ENCODE measurements around the gene SHROOM4. TPM values are rescaled to one million over a fixed set of nuclear protein-coding genes. Genes with fewer than 3 reads are reported as not detected.

The SHROOM4 gene
- polyA plus RNA-seq, 2 donors = 0.87 to 1.6 TPM

GRCh38 chrX:50827996-50828395 is 14.0 kb upstream of the SHROOM4 start:
- no peaks in the 10 kb centered on the region for H3K36me3 ChIP-seq (ENCODE audit: control insufficient read depth in 2 of 2, insufficient read depth in 2 of 2, low read length in 1 of 2)
- 39 to 43% methylated on average over 1 of the region's 1 CpG for WGBS, 2 donors
- no peak overlapping the region for H3K4me3 ChIP-seq (ENCODE audit: low read depth in 1 of 2, low read length in 2 of 2)
- no peaks in the 10 kb centered on the region for H3K27me3 ChIP-seq (ENCODE audit: control insufficient read depth in 1 of 2, insufficient read depth in 2 of 2, low read length in 2 of 2)
- no peak overlapping the region for H3K27ac ChIP-seq (ENCODE audit: low read depth in 2 of 2, low read length in 1 of 2)
- H3K4me1 ChIP-seq (ENCODE audit: control insufficient read depth in 2 of 2, insufficient read depth in 2 of 2, low read length in 1 of 2) = no peaks in the 10 kb centered on the region
- no peaks in the 10 kb centered on the region for H3K9me3 ChIP-seq (ENCODE audit: control insufficient read depth in 2 of 2, insufficient read depth in 1 of 2, low read depth in 1 of 2, low read length in 1 of 2)

GRCh38 chrX:50825825-50826224 is 11.8 kb upstream of the SHROOM4 start:
- Histone ChIP-seq H3K9me3 (ENCODE audit: control insufficient read depth in 2 of 2, insufficient read depth in 1 of 2, low read depth in 1 of 2, low read length in 1 of 2) (no peaks in the 10 kb centered on the region), H3K36me3 (ENCODE audit: control insufficient read depth in 2 of 2, insufficient read depth in 2 of 2, low read length in 1 of 2) (no peaks in the 10 kb centered on the region), H3K27me3 (ENCODE audit: control insufficient read depth in 1 of 2, insufficient read depth in 2 of 2, low read length in 2 of 2) (no peaks in the 10 kb centered on the region), H3K4me3 (ENCODE audit: low read depth in 1 of 2, low read length in 2 of 2) (no peak overlapping the region), H3K4me1 (ENCODE audit: control insufficient read depth in 2 of 2, insufficient read depth in 2 of 2, low read length in 1 of 2) (no peaks in the 10 kb centered on the region), H3K27ac (ENCODE audit: low read depth in 2 of 2, low read length in 1 of 2) (no peak overlapping the region)
- WGBS, 2 donors = 66 to 75% methylated on average over 2 of the region's 2 CpGs

- H3K36me3 ChIP-seq (ENCODE audit: control insufficient read depth in 2 of 2, insufficient read depth in 2 of 2, low read length in 1 of 2) = no peaks in the 10 kb centered on the region
- peaks cover 0 to 4% of the 10 kb centered on the region in 2 donors for H3K27me3 ChIP-seq (ENCODE audit: control insufficient read depth in 1 of 2, insufficient read depth in 2 of 2, low read length in 2 of 2)
- H3K4me3 ChIP-seq (ENCODE audit: low read depth in 1 of 2, low read length in 2 of 2) = no peak overlapping the region
- no peaks in the 10 kb centered on the region for H3K9me3 ChIP-seq (ENCODE audit: control insufficient read depth in 2 of 2, insufficient read depth in 1 of 2, low read depth in 1 of 2, low read length in 1 of 2)
- no peaks in the 10 kb centered on the region for H3K4me1 ChIP-seq (ENCODE audit: control insufficient read depth in 2 of 2, insufficient read depth in 2 of 2, low read length in 1 of 2)
- WGBS, 2 donors = 73 to 97% methylated on average over 1 of the region's 1 CpG
- no peak overlapping the region for H3K27ac ChIP-seq (ENCODE audit: low read depth in 2 of 2, low read length in 1 of 2)
These were observed 5.0 kb upstream of the SHROOM4 start for GRCh38 chrX:50818986-50819385.

GRCh38 chrX:50815120-50815519 is 1.1 kb upstream of the SHROOM4 start:
- peaks cover 0 to 8% of the 10 kb centered on the region in 2 donors for H3K9me3 ChIP-seq (ENCODE audit: control insufficient read depth in 2 of 2, insufficient read depth in 1 of 2, low read depth in 1 of 2, low read length in 1 of 2)
- WGBS, 2 donors = 62 to 81% methylated on average over 9 of the region's 9 CpGs
- no peak overlapping the region for H3K27ac ChIP-seq (ENCODE audit: low read depth in 2 of 2, low read length in 1 of 2)
- H3K36me3 ChIP-seq (ENCODE audit: control insufficient read depth in 2 of 2, insufficient read depth in 2 of 2, low read length in 1 of 2) = no peaks in the 10 kb centered on the region
- H3K27me3 ChIP-seq (ENCODE audit: control insufficient read depth in 1 of 2, insufficient read depth in 2 of 2, low read length in 2 of 2) = peaks cover 0 to 4% of the 10 kb centered on the region in 2 donors
- peaks cover 0 to 4% of the 10 kb centered on the region in 2 donors for H3K4me1 ChIP-seq (ENCODE audit: control insufficient read depth in 2 of 2, insufficient read depth in 2 of 2, low read length in 1 of 2)
- no peak overlapping the region for H3K4me3 ChIP-seq (ENCODE audit: low read depth in 1 of 2, low read length in 2 of 2)

- H3K27ac ChIP-seq (ENCODE audit: low read depth in 2 of 2, low read length in 1 of 2) = no peak overlapping the region
- H3K27me3 ChIP-seq (ENCODE audit: control insufficient read depth in 1 of 2, insufficient read depth in 2 of 2, low read length in 2 of 2) = peaks cover 0 to 4% of the 10 kb centered on the region in 2 donors
- 58 to 64% methylated on average over 6 of the region's 6 CpGs for WGBS, 2 donors
- peaks cover 0 to 4% of the 10 kb centered on the region in 2 donors for H3K4me1 ChIP-seq (ENCODE audit: control insufficient read depth in 2 of 2, insufficient read depth in 2 of 2, low read length in 1 of 2)
- H3K4me3 ChIP-seq (ENCODE audit: low read depth in 1 of 2, low read length in 2 of 2) = no peak overlapping the region
- H3K9me3 ChIP-seq (ENCODE audit: control insufficient read depth in 2 of 2, insufficient read depth in 1 of 2, low read depth in 1 of 2, low read length in 1 of 2) = peaks cover 0 to 8% of the 10 kb centered on the region in 2 donors
- no peaks in the 10 kb centered on the region for H3K36me3 ChIP-seq (ENCODE audit: control insufficient read depth in 2 of 2, insufficient read depth in 2 of 2, low read length in 1 of 2)
These were observed 707 bp upstream of the SHROOM4 start for GRCh38 chrX:50814701-50815100.

- 1 to 28% methylated on average over 52 to 59 of the region's 59 CpGs for WGBS, 2 donors
- H3K36me3 ChIP-seq (ENCODE audit: control insufficient read depth in 2 of 2, insufficient read depth in 2 of 2, low read length in 1 of 2) = no peaks in the 10 kb centered on the region
- H3K27ac ChIP-seq (ENCODE audit: low read depth in 2 of 2, low read length in 1 of 2) = peak overlapping the region; percentile 3 to 25
- peaks cover 0 to 8% of the 10 kb centered on the region in 2 donors for H3K9me3 ChIP-seq (ENCODE audit: control insufficient read depth in 2 of 2, insufficient read depth in 1 of 2, low read depth in 1 of 2, low read length in 1 of 2)
- H3K27me3 ChIP-seq (ENCODE audit: control insufficient read depth in 1 of 2, insufficient read depth in 2 of 2, low read length in 2 of 2) = peaks cover 0 to 4% of the 10 kb centered on the region in 2 donors
- peaks cover 0 to 4% of the 10 kb centered on the region in 2 donors for H3K4me1 ChIP-seq (ENCODE audit: control insufficient read depth in 2 of 2, insufficient read depth in 2 of 2, low read length in 1 of 2)
- peak overlapping the region; percentile 43 to 61 for H3K4me3 ChIP-seq (ENCODE audit: low read depth in 1 of 2, low read length in 2 of 2)
These were observed 775 bp downstream of the SHROOM4 start for GRCh38 chrX:50812995-50813842.

- Histone ChIP-seq H3K4me1 (ENCODE audit: control insufficient read depth in 2 of 2, insufficient read depth in 2 of 2, low read length in 1 of 2) (no peaks in the 10 kb centered on the region), H3K36me3 (ENCODE audit: control insufficient read depth in 2 of 2, insufficient read depth in 2 of 2, low read length in 1 of 2) (no peaks in the 10 kb centered on the region), H3K27me3 (ENCODE audit: control insufficient read depth in 1 of 2, insufficient read depth in 2 of 2, low read length in 2 of 2) (no peaks in the 10 kb centered on the region), H3K9me3 (ENCODE audit: control insufficient read depth in 2 of 2, insufficient read depth in 1 of 2, low read depth in 1 of 2, low read length in 1 of 2) (no peaks in the 10 kb centered on the region), H3K27ac (ENCODE audit: low read depth in 2 of 2, low read length in 1 of 2) (no peak overlapping the region), H3K4me3 (ENCODE audit: low read depth in 1 of 2, low read length in 2 of 2) (no peak overlapping the region)
- 48 to 65% methylated on average over 4 of the region's 4 CpGs for WGBS, 2 donors
These were observed 8.7 kb downstream of the SHROOM4 start for GRCh38 chrX:50805276-50805675.

GRCh38 chrX:50801135-50801534 is 12.9 kb downstream of the SHROOM4 start:
- 12 to 19% methylated on average over 2 of the region's 2 CpGs for WGBS, 2 donors
- H3K36me3 ChIP-seq (ENCODE audit: control insufficient read depth in 2 of 2, insufficient read depth in 2 of 2, low read length in 1 of 2) = no peaks in the 10 kb centered on the region
- H3K4me3 ChIP-seq (ENCODE audit: low read depth in 1 of 2, low read length in 2 of 2) = no peak overlapping the region
- H3K4me1 ChIP-seq (ENCODE audit: control insufficient read depth in 2 of 2, insufficient read depth in 2 of 2, low read length in 1 of 2) = peaks cover 0 to 2% of the 10 kb centered on the region in 2 donors
- no peaks in the 10 kb centered on the region for H3K27me3 ChIP-seq (ENCODE audit: control insufficient read depth in 1 of 2, insufficient read depth in 2 of 2, low read length in 2 of 2)
- no peak overlapping the region for H3K27ac ChIP-seq (ENCODE audit: low read depth in 2 of 2, low read length in 1 of 2)
- H3K9me3 ChIP-seq (ENCODE audit: control insufficient read depth in 2 of 2, insufficient read depth in 1 of 2, low read depth in 1 of 2, low read length in 1 of 2) = no peaks in the 10 kb centered on the region

GRCh38 chrX:50799531-50799961 is 14.4 kb downstream of the SHROOM4 start:
- 33 to 44% methylated on average over 4 of the region's 4 CpGs for WGBS, 2 donors
- Histone ChIP-seq H3K27me3 (ENCODE audit: control insufficient read depth in 1 of 2, insufficient read depth in 2 of 2, low read length in 2 of 2) (no peaks in the 10 kb centered on the region), H3K9me3 (ENCODE audit: control insufficient read depth in 2 of 2, insufficient read depth in 1 of 2, low read depth in 1 of 2, low read length in 1 of 2) (no peaks in the 10 kb centered on the region), H3K27ac (ENCODE audit: low read depth in 2 of 2, low read length in 1 of 2) (peak overlapping the region; percentile 56 to 69), H3K4me3 (ENCODE audit: low read depth in 1 of 2, low read length in 2 of 2) (no peak overlapping the region), H3K4me1 (ENCODE audit: control insufficient read depth in 2 of 2, insufficient read depth in 2 of 2, low read length in 1 of 2) (peaks cover 0 to 2% of the 10 kb centered on the region in 2 donors), H3K36me3 (ENCODE audit: control insufficient read depth in 2 of 2, insufficient read depth in 2 of 2, low read length in 1 of 2) (no peaks in the 10 kb centered on the region)

- Histone ChIP-seq H3K9me3 (ENCODE audit: control insufficient read depth in 2 of 2, insufficient read depth in 1 of 2, low read depth in 1 of 2, low read length in 1 of 2) (no peaks in the 10 kb centered on the region), H3K27ac (ENCODE audit: low read depth in 2 of 2, low read length in 1 of 2) (no peak overlapping the region), H3K27me3 (ENCODE audit: control insufficient read depth in 1 of 2, insufficient read depth in 2 of 2, low read length in 2 of 2) (no peaks in the 10 kb centered on the region), H3K4me1 (ENCODE audit: control insufficient read depth in 2 of 2, insufficient read depth in 2 of 2, low read length in 1 of 2) (peaks cover 0 to 2% of the 10 kb centered on the region in 2 donors), H3K36me3 (ENCODE audit: control insufficient read depth in 2 of 2, insufficient read depth in 2 of 2, low read length in 1 of 2) (no peaks in the 10 kb centered on the region), H3K4me3 (ENCODE audit: low read depth in 1 of 2, low read length in 2 of 2) (no peak overlapping the region)
- WGBS, 2 donors = 68 to 81% methylated on average over 4 of the region's 4 CpGs
These were observed 15.2 kb downstream of the SHROOM4 start for GRCh38 chrX:50798783-50799182.
